OCI-LY7 (cell line): ENCODE data around the gene FAM227B.

Experiments
- EZH2phosphoT487 ChIP-seq: fragments of 200-600 bp; sonication (generic); IDR thresholded peaks from 2 replicates; pipeline ENCODE4 v1.6.1; 2018; ENCODE audit warnings: low read depth, borderline replicate concordance, mild to moderate bottlenecking, mixed run types, antibody characterized with exemption, low read length, moderate library complexity, mixed read lengths
- TF ChIP-seq, protein P1 (sequence below): fragments of 200-600 bp; sonication (generic); conservative IDR thresholded peaks from 2 replicates; pipeline ENCODE4 v1.5.1; 2014; ENCODE audit warnings: mild to moderate bottlenecking, antibody characterized with exemption, low read length, moderate library complexity, mixed read lengths

DNA sequence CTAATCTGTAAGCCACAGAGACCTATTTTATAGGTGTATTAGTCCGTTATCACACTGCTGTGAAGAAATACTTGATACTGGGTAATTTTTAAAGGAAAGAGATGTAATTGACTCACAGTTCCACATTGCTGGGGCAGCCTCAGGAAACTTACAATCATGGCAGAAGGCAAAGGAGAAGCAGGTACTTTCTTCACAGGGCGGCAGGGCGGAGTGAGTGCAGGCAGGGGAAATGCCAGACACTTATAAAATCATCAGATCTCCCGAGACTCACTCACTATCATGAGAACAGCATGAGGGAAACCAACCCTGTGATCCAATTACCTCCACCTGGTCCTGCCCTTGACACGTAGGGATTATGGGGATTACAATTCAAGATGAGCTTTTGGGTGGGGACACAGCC, 341.9 kb downstream of the FAM227B start:
- TF ChIP-seq, protein P1, sequence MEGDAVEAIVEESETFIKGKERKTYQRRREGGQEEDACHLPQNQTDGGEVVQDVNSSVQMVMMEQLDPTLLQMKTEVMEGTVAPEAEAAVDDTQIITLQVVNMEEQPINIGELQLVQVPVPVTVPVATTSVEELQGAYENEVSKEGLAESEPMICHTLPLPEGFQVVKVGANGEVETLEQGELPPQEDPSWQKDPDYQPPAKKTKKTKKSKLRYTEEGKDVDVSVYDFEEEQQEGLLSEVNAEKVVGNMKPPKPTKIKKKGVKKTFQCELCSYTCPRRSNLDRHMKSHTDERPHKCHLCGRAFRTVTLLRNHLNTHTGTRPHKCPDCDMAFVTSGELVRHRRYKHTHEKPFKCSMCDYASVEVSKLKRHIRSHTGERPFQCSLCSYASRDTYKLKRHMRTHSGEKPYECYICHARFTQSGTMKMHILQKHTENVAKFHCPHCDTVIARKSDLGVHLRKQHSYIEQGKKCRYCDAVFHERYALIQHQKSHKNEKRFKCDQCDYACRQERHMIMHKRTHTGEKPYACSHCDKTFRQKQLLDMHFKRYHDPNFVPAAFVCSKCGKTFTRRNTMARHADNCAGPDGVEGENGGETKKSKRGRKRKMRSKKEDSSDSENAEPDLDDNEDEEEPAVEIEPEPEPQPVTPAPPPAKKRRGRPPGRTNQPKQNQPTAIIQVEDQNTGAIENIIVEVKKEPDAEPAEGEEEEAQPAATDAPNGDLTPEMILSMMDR = no peak
- TF ChIP-seq EZH2phosphoT487 = no peak
